K562 (cell line): ENCODE results near the gene L3MBTL3. TPM values are rescaled to one million over a fixed set of nuclear protein-coding genes. Genes with fewer than 3 reads are reported as not detected.
A peak's percentile ranks its signal among the peaks of the same experiment; 100 is the strongest.

ENCODE experiments used
- AFF4 ChIP-seq: sonication (generic); formaldehyde crosslinking; IDR thresholded peaks from 2 replicates; pipeline ENCODE4 v1.8.0; 2023; ENCODE audit warnings: mild to moderate bottlenecking, missing genetic modification reagents
- ATF7 ChIP-seq: fragments of 450-650 bp; IDR thresholded peaks from 2 replicates; pipeline ENCODE4 v1.7.1; 2014; ENCODE audit warnings: mild to moderate bottlenecking, moderate library complexity
- CBFA2T3 ChIP-seq: fragments of 450-650 bp; IDR thresholded peaks from 2 replicates; pipeline ENCODE4 v1.6.1; 2017
- CREM ChIP-seq: IDR thresholded peaks from 2 replicates; pipeline ENCODE4 v1.6.1; 2014; ENCODE audit warnings: antibody characterized with exemption, low read depth
- TFE3 ChIP-seq: fragments of 450-650 bp; formaldehyde crosslinking; IDR thresholded peaks from 2 replicates; pipeline ENCODE4 v1.4.0; 2020; ENCODE audit warnings: mild to moderate bottlenecking, mixed read lengths
- ZNF239 ChIP-seq: fragments of 250-450 bp; sonication (Bioruptor Pico); IDR thresholded peaks from 2 replicates; pipeline ENCODE4 v1.4.0; 2020; ENCODE audit warnings: mild to moderate bottlenecking
- ZNF592 ChIP-seq: fragments of 450-650 bp; IDR thresholded peaks from 2 replicates; pipeline ENCODE4 v1.6.1; 2017; ENCODE audit warnings: antibody characterized with exemption, mild to moderate bottlenecking
- polyA plus RNA-seq, 8 experiments: library from polyadenylated mRNA; depleted of rRNA in 4 of 8; stranded (reverse) in 5 of 8; unstranded in 3 of 8; fragments of >200 nt; fragmentation: Nextera tagmentation in 2 of 8; fragmentation: Illumina TruSeq in 1 of 8; extraction: Ambion mirVana in 2 of 8; extraction: Trizol in 1 of 8; gene quantifications; 2 replicates each; pipeline versions ENCODE4 v1.2.1 to v1.2.3, GENCODE V29; 2011 to 2014; ENCODE audit warnings: inconsistent platforms in 1 of 8, missing spikeins in 1 of 8
- total RNA-seq, 7 experiments: library from RNA; depleted of rRNA in 6 of 7; stranded (reverse); fragments of >200 nt in 6 of 7; fragmentation: Illumina TruSeq in 2 of 7; extraction: Trizol in 2 of 7; gene quantifications; 2 replicates each; pipeline versions ENCODE4 v1.2.1 to v1.2.3, GENCODE V29; 2011 to 2021; ENCODE audit warnings: low replicate concordance in 1 of 7

L3MBTL3 gene
- total and polyA plus RNA-seq, 9 of the 15 experiments (the other 6 are each of a cell fraction or from before 2014, with no cell fraction given): 0.83 to 6.9 (median 5.4) TPM

GRCh38 chr6:129978148-129978916 is 40.0 kb upstream of the L3MBTL3 start (continued):
- TF ChIP-seq AFF4 (CRISPR knock-in tag): no peak
- TF ChIP-seq ZNF592: no peak
- TF ChIP-seq ATF7: peak; percentile 73; the same call in 1 of the 2 replicates
- peak; percentile 79 for TF ChIP-seq CREM
- no peak for TF ChIP-seq TFE3 (CRISPR knock-in tag)
- no peak for TF ChIP-seq ZNF239 (CRISPR knock-in tag)
- no peak for TF ChIP-seq CBFA2T3
